HepG2 (cell line): Measurements from ENCODE around the gene APH1B.

Experiments used
- CC2D1A ChIP-seq: sonication (generic); formaldehyde crosslinking; IDR thresholded peaks from 2 replicates; pipeline ENCODE4 v1.8.1; 2023; ENCODE audit warnings: mild to moderate bottlenecking, missing genetic modification reagents
- ETV6 ChIP-seq: sonication (generic); formaldehyde crosslinking; conservative IDR thresholded peaks from 2 replicates; pipeline ENCODE4 v1.4.0; 2020; ENCODE audit warnings: missing genetic modification reagents
- FOSL2 ChIP-seq: sonication (generic); formaldehyde crosslinking; IDR thresholded peaks from 2 replicates; pipeline ENCODE4 v1.4.0; 2020; ENCODE audit warnings: missing genetic modification reagents
- IKZF1 ChIP-seq: fragments of 450-650 bp; IDR thresholded peaks from 2 replicates; pipeline ENCODE4 v1.7.1; 2016
- NCOA2 ChIP-seq: sonication (generic); formaldehyde crosslinking; IDR thresholded peaks from 2 replicates; pipeline ENCODE4 v1.8.0; 2022; ENCODE audit warnings: inconsistent platforms
- ZNF75D ChIP-seq: sonication (generic); formaldehyde crosslinking; IDR thresholded peaks from 2 replicates; pipeline ENCODE4 v1.8.1; 2023; ENCODE audit warnings: missing genetic modification reagents, mild to moderate bottlenecking, borderline replicate concordance
- ZNF766 ChIP-seq: sonication (generic); formaldehyde crosslinking; IDR thresholded peaks from 2 replicates; pipeline ENCODE4 v1.5.0; 2020; ENCODE audit warnings: missing genetic modification reagents, borderline replicate concordance
- TF ChIP-seq, protein P1 (sequence below): sonication (generic); formaldehyde crosslinking; IDR thresholded peaks from 2 replicates; pipeline ENCODE4 v1.4.0; 2020; ENCODE audit warnings: missing genetic modification reagents, borderline replicate concordance
- TF ChIP-seq, protein P2 (sequence below): sonication (generic); formaldehyde crosslinking; IDR thresholded peaks from 2 replicates; pipeline ENCODE4 v1.5.1; 2020; ENCODE audit warnings: missing genetic modification reagents, mild to moderate bottlenecking, borderline replicate concordance

DNA sequence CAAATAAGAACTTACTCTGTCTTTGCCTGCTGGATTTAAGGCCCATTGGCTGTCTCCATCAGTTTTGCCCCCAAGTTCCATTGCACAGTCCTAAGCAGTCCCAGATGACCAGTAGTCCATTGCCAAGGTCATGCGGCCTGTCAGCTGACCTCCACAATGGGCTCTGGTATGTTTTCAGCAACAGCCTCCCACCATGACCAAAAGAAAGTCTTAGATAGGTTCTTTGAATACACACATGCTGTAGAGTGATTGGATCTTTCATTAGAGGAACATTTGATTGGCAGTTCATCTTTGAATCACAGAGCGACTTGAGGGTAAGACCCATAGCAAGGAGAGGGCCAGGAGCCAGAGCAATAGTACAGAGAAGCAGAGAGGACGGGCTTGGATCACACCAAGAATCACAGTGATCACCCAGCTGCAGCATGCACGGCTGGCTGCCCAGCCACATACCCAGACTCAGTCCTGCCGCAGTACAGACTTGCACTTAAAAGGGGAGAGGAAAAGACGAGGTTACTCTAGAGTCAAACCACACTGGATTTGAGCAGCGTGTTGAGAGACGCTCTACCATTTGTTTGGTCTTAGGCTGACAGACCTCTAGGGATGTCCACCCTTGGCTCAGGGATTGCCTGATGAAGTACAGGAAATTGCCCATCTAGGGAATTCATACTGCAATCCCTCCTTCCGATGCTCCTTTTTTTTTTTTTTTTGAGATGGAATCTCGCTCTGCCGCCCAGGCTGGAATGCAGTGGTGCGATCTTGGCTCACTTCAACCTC lies 50.4 kb downstream of the APH1B start:
- no peak for TF ChIP-seq ETV6 (CRISPR knock-in tag)
- TF ChIP-seq, protein P1, sequence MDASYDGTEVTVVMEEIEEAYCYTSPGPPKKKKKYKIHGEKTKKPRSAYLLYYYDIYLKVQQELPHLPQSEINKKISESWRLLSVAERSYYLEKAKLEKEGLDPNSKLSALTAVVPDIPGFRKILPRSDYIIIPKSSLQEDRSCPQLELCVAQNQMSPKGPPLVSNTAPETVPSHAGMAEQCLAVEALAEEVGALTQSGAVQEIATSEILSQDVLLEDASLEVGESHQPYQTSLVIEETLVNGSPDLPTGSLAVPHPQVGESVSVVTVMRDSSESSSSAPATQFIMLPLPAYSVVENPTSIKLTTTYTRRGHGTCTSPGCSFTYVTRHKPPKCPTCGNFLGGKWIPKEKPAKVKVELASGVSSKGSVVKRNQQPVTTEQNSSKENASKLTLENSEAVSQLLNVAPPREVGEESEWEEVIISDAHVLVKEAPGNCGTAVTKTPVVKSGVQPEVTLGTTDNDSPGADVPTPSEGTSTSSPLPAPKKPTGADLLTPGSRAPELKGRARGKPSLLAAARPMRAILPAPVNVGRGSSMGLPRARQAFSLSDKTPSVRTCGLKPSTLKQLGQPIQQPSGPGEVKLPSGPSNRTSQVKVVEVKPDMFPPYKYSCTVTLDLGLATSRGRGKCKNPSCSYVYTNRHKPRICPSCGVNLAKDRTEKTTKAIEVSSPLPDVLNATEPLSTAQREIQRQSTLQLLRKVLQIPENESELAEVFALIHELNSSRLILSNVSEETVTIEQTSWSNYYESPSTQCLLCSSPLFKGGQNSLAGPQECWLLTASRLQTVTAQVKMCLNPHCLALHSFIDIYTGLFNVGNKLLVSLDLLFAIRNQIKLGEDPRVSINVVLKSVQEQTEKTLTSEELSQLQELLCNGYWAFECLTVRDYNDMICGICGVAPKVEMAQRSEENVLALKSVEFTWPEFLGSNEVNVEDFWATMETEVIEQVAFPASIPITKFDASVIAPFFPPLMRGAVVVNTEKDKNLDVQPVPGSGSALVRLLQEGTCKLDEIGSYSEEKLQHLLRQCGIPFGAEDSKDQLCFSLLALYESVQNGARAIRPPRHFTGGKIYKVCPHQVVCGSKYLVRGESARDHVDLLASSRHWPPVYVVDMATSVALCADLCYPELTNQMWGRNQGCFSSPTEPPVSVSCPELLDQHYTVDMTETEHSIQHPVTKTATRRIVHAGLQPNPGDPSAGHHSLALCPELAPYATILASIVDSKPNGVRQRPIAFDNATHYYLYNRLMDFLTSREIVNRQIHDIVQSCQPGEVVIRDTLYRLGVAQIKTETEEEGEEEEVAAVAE, result no peak
- TF ChIP-seq CC2D1A, result no peak
- TF ChIP-seq IKZF1, result no peak
- TF ChIP-seq, protein P2, sequence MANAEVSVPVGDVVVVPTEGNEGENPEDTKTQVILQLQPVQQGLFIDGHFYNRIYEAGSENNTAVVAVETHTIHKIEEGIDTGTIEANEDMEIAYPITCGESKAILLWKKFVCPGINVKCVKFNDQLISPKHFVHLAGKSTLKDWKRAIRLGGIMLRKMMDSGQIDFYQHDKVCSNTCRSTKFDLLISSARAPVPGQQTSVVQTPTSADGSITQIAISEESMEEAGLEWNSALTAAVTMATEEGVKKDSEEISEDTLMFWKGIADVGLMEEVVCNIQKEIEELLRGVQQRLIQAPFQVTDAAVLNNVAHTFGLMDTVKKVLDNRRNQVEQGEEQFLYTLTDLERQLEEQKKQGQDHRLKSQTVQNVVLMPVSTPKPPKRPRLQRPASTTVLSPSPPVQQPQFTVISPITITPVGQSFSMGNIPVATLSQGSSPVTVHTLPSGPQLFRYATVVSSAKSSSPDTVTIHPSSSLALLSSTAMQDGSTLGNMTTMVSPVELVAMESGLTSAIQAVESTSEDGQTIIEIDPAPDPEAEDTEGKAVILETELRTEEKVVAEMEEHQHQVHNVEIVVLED (CRISPR knock-in tag), result no peak
- no peak for TF ChIP-seq ZNF766
- no peak for TF ChIP-seq FOSL2 (CRISPR knock-in tag)
- TF ChIP-seq ZNF75D, result no peak
- TF ChIP-seq NCOA2 (CRISPR knock-in tag), result no peak
